Right hindlimb (tissue), 1 donor: ENCODE measurements around the gene ZNF335.

Source experiments
- DNase-seq: peaks from one replicate; pipeline ENCODE4 v3.0.0-alpha.2; 2018

Gene ZNF335, protein sequence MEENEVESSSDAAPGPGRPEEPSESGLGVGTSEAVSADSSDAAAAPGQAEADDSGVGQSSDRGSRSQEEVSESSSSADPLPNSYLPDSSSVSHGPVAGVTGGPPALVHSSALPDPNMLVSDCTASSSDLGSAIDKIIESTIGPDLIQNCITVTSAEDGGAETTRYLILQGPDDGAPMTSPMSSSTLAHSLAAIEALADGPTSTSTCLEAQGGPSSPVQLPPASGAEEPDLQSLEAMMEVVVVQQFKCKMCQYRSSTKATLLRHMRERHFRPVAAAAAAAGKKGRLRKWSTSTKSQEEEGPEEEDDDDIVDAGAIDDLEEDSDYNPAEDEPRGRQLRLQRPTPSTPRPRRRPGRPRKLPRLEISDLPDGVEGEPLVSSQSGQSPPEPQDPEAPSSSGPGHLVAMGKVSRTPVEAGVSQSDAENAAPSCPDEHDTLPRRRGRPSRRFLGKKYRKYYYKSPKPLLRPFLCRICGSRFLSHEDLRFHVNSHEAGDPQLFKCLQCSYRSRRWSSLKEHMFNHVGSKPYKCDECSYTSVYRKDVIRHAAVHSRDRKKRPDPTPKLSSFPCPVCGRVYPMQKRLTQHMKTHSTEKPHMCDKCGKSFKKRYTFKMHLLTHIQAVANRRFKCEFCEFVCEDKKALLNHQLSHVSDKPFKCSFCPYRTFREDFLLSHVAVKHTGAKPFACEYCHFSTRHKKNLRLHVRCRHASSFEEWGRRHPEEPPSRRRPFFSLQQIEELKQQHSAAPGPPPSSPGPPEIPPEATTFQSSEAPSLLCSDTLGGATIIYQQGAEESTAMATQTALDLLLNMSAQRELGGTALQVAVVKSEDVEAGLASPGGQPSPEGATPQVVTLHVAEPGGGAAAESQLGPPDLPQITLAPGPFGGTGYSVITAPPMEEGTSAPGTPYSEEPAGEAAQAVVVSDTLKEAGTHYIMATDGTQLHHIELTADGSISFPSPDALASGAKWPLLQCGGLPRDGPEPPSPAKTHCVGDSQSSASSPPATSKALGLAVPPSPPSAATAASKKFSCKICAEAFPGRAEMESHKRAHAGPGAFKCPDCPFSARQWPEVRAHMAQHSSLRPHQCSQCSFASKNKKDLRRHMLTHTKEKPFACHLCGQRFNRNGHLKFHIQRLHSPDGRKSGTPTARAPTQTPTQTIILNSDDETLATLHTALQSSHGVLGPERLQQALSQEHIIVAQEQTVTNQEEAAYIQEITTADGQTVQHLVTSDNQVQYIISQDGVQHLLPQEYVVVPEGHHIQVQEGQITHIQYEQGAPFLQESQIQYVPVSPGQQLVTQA (N-terminal part only)

DNA sequence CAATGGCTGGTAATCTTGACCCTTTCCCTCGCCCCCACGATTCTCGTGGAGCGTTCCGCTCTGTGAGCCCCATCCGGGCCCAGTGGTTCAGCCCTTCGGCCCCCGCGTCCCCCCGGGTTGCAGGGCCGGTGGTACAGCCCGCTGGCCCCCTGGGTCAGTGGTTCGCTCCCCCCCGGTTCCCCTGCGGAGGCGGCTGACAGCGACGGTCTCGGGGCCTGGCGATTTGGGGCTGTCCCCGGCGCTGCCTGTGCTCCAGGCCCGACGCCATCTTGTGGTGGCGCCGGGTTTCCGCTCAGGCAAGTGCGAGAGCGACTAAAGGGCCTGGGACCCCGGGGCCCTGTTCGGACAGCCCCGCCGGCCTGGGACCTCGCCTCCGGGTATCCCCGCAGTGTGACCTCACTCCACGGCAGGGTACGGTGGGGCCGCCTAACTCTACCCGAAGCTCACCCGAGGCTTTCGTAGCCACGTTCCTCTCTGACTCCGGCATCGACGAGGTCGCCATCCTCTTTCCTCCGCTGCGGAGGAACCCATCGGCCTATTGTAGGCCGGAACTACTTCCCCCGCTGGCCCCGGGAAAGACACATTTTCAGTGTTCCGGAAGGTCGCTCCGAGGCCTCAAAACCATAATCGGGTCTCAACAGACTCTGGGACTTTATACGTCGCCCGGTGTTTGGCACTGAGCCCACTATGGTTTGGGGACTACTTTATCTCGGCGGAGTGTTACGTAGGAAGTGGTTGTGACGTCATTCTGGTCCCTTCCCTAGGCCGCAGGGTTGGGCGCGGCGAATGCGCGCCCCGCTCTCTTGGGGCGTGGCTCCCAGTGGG is at the start of gene ZNF335:
Gene ZNF335 (minus strand): TSS at position 529 of the 825 bp plus-strand sequence. CDS start 793 bp downstream, outside the sequence.
- DNase-seq, result peak; percentile 97

DNA sequence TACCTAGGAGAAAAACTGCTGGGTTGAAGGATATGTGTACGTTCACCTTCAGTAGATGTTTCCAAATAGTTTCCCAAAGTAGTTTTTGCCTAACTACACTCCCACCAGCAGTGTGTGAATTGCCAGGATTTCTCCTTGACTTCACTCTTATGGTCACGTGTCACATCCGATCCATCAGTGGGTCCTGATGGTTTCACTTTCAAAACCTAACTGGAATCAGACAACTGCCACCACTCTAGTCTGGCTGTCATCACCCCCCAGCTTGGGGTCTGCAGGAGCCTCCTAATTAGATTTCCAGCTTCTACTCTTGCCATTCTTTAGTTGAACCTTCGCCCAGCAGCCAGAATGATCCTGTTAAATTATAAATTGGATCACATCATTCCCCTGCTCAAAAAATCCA is 48.6 kb upstream of the ZNF335 start:
- no peak for DNase-seq

DNA sequence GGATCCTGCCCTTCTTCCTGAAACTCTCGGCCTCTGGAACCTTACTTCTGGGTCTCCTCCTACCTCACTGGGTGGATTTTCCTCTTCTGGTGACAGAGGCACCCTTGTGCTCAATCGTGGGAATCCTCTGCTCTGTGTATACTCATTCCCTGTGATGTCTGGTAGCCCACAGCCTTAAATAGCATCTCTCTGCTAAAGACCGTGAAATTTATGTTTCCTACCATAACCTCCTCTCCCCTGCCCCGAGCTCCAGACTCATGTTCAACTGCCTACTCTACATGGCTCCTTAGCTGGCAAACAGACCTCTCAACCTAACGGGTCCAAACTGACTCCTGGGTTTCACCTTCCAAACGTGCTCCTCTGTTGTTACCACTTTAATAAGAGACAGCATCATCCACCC is 46.6 kb upstream of the ZNF335 start:
- DNase-seq, result no peak

DNA sequence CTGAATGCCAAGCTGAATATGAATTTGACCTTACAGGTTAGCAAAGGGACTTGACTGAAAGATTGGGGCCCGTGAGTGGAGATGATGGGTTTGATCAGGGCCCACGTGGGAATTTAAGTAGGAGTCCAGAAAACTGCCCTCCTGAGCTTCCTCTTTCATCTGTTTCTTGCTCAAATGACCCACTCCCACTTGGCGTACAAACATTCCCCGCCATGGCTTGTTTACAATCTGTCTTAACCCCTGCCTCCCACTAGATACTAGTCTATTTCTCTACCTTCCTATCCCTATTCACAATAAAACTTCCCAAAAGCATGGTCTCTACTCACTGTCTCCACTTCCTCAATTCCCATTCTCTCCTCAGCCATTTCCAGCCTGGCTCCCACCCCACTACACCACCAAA is 46.1 kb upstream of the ZNF335 start:
- DNase-seq, result no peak

DNA sequence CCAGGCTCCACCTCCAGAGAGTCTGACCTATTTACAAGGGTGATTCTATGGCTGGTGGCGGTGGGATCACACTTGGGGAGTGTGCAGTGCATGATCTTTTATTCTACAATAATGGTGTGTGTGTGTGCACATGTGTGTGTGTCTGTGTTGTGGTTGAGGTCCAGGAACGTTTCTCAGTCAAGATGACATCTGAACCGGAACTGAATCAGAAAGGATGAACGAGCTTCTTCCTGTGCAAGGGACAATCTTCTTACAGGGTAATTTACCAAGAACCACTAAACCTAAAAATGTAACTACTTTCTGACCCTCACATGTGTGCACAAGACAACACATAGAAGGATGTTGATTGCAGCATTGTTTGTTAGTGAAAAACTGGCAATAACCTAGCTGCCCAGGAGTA is 45.3 kb upstream of the ZNF335 start:
- DNase-seq, result no peak

DNA sequence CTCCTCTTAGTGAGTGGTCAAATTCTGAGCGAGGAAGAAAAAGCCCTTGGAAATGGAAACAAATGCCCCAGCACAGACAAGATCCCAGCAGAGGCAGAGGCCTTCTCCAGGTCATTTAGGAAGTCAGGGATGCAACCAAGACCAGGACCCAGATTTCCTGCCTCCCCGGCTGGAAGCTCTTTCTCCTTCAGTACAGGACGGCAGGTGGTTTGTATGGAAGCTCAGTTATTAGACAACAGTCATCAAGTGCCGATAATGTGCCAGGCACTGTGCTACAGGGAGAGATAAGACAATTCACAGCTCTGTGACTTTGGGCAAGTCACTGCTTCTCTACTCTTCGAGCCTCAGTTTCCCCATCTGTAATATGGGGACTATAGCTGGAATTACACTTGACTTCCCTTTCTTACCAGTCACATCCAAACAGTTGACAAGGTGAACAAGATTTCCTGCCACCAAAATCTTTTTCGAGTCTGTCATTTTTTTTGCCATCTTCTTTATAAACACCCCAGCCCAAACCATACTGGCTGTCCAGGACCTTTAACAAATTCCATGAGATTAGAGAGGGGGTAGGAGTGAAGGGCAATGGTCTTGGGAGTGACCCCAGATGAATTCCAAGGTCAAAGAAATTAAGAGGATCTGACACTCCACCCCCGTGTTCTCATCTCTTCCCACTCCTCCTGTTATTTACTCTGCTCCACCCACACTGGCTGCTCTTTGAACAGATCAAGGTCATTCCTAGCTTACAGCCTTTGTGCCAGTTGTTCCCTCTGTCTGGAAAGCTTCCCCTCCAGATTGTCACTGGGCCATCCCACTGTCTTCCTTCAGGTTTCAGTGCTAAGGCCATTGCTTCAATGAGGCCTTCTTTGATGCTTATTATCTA is 42.8 kb upstream of the ZNF335 start:
- DNase-seq, result no peak

DNA sequence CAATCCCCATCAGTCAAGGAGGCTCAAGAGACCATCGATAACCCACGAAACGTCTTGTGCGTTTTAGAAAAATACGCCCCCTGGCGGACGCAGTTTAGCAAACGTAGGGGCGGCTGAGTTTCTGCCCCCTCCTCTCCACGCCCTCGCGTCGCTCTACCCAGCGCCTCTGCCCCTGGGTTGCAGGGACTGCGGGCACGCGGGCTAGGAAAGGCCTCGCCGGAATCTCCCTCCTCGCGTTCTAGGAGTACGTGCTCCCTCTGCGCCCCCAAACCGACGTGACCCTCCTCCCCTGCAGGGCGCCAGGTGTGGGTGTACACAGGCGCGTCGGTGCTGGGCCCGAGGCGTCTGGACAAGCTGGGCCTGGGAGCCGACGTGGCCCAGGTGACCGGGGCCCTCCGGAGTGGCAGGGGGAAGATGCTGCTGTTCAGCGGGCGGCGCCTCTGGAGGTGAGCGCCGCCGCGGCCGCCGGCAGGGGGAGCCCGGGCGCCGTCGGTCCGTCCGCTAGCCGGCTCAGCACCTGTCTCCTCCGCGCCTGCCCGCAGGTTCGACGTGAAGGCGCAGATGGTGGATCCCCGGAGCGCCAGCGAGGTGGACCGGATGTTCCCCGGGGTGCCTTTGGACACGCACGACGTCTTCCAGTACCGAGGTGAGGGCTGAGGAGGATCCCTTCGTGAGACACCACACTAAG is 42.0 kb upstream of the ZNF335 start:
- peak; percentile 45 for DNase-seq

DNA sequence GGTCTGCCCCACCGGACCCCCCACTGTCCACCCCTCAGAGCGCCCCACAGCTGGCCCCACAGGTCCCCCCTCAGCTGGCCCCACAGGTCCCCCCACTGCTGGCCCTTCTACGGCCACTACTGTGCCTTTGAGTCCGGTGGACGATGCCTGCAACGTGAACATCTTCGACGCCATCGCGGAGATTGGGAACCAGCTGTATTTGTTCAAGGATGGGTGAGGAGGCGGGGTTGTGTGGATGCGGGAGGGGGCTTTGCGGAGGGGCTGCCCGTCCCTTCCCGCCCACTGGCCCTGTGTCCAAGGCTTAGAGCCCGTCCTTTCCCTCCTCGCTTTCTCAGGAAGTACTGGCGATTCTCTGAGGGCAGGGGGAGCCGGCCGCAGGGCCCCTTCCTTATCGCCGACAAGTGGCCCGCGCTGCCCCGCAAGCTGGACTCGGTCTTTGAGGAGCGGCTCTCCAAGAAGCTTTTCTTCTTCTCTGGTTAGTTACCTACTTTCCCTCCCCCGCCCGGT is 41.4 kb upstream of the ZNF335 start:
- no peak for DNase-seq

DNA sequence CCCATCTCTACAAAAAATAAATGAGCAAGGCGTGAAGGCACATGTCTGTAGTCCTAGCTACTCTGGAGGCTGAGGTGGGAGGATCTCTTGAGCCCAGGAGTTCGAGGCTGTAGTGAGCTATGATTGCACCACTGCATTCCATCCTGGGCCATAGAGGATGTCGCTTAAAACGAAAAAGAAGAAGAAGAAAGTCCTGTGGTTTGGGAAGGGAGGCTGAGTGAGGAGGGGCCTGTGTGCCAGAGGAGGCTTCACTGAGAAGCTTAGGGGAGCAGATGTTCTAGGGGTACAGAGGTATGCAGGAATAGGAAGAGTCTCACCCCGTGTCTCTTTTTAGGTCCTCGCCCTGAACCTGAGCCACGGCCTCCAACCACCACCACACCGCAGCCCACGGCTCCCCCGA is 40.9 kb upstream of the ZNF335 start:
- no peak for DNase-seq

DNA sequence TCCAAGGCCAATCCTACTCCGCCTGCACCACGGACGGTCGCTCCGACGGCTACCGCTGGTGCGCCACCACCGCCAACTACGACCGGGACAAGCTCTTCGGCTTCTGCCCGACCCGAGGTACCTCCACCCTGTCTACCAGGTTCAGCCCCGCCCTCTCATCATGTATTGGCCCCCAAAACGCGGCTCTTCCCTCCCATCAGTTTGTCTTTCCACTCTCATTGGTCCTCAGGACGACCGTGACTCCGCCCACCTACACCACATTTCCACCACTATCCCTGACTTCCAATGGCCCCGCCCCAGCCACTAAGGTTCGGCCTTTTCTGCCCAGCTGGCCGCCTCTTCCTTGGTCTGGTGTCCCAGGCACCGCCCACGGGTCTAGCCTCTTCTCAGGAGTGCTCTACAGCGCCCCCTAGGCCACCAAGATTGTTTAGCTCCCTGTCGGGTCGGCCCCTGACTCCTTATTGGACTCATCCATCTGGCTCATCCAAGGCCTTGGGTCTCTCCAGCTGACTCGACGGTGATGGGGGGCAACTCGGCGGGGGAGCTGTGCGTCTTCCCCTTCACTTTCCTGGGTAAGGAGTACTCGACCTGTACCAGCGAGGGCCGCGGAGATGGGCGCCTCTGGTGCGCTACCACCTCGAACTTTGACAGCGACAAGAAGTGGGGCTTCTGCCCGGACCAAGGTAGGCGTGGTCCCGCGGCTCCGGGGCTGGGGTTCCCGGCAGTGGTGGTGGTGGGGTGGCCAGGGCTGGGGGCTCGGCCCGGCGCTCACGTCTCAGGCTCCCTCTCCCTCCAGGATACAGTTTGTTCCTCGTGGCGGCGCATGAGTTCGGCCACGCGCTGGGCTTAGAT is 39.9 kb upstream of the ZNF335 start:
- no peak for DNase-seq

DNA sequence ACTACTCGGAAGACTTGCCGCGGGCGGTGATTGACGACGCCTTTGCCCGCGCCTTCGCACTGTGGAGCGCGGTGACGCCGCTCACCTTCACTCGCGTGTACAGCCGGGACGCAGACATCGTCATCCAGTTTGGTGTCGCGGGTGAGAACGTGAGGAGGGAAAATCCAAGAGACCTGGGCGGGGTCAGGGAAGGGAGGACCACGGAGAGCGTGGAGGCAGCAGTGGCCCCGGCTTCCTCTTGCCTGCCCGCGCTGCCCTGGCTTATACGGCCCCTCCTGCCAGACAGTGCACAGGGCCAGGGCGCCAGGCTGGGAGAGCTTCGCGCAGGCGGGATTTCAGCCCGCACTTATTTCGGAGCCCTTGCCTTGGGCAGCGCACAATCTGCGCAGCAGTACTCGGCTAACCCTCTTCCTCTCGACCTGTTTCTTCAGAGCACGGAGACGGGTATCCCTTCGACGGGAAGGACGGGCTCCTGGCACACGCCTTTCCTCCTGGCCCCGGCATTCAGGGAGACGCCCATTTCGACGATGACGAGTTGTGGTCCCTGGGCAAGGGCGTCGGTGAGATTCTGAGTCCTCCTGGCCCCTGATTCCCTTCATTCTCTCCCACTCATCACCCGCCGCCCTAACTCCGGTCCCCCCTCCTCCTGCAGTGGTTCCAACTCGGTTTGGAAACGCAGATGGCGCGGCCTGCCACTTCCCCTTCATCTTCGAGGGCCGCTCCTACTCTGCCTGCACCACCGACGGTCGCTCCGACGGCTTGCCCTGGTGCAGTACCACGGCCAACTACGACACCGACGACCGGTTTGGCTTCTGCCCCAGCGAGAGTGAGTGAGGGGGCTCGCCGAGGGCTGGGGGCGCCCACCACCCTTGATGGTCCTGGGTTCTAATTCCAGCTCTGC is 38.7 kb upstream of the ZNF335 start:
- no peak for DNase-seq

DNA sequence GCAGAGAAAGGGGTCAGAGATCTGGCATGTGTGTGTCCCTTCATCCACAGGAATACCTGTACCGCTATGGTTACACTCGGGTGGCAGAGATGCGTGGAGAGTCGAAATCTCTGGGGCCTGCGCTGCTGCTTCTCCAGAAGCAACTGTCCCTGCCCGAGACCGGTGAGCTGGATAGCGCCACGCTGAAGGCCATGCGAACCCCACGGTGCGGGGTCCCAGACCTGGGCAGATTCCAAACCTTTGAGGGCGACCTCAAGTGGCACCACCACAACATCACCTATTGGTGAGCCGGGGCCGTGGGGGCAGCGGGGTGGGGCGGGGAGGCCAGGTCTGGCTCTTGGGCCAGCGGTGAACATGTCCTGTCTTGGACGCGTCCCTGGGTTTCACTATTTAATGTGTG is 37.8 kb upstream of the ZNF335 start:
- DNase-seq, result no peak

DNA sequence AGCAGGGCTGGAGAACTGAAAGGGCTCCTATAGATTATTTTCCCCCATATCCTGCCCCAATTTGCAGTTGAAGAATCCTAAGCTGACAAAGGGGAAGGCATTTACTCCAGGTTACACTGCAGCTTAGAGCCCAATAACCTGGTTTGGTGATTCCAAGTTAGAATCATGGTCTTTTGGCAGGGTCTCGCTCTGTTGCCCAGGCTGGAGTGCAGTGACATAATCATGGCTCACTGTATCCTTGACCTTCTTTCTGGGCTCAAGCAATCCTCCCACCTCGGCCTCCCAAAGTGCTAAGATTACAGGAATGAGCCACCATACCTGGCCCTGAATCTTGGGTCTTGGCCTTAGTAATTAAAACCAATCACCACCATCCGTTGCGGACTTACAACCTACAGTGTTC is 35.7 kb upstream of the ZNF335 start:
- no peak for DNase-seq

DNA sequence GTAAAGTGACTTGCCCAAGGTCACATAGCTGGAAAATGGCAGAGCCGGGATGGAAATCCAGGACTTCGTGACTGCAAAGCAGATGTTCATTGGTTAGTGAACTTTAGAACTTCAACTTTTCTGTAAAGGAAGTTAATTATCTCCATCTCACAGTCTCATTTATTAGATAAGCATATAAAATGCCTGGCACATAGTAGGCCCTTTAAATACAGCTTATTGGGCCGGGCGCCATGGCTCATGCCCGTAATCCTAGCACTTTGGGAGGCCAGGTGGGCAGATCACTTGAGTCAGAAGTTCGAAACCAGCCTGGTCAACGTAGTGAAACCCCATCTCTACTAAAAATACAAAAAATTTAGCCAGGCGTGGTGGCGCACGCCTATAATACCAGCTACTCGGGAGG is 35.0 kb upstream of the ZNF335 start:
- no peak for DNase-seq

DNA sequence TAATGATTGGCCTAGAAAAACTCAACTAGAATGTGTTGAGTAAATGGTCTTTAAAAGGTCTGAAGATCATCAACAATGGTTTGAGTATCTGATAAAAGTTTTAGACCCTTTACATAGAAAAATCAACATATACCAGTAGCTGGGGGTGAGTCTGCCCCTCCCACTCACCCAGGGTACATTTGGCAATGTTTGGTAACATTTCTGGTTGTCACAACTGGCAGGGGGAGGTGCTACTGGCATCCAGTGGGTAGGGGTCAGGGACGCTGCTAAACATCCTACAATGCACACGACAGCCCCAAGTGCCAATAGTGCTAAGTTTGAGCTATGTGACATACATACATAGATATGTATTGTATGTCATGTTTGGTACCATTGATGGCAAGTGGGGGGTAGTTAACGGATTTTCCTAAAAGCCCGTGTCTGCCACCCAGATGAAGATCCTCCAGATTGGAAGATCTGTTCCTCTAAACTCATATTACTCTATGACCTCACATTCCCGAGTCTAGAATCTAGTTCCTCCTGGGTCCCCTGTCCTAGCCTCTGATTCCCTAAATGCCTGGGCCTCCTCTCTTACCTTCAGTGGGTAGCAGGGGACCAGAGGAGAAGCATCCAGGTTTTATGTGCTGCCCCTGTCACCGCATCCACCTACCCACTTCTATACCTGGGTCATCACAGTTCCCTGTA is 34.2 kb upstream of the ZNF335 start:
- DNase-seq, result no peak

DNA sequence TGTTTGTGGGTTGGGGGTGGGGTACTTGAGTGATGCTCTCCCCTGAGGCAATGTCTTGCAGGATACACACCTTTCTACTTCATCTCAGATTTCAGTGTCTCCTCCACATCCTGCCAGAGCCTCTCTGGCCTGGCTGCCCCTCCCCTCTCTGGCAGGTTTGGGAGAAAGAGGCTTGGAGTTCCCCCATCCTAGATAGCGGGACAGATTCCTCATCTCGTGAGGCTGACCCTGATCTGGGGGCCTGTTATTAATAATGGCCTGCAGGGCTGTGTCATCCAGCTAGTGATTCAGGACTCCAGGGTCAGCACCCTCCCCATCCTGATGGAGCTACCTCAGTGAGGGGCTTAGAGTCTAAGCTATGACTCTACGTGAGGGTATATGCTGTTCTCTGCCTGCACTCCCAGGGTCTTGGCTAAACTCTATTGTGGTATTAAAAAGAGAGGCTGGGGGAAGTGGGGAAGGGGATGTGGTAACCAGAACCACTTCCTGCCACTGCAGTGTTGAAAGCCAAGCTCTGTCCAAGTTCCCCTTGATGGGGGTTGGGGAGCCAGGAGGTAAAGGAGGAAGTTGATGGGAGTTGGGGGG is 33.0 kb upstream of the ZNF335 start:
- no peak for DNase-seq

DNA sequence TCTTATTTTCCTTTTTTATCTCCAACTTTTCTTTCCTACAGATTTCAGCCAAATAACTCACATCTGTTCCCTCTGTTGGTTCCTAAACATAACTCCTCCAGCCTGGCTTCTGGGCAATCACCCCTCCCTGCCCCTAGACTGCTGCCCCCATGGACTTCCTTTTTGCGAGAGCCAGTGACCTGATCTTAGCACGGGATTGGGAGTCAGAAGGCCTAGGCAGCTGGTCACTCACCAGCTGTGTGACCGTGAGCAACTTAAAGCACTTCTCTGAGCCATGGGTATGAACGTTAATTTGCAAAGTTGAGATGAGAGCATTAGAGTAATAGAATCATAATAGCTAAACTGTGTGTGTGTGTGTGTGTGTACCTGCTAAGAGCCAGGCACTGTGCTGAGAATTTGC is 32.2 kb upstream of the ZNF335 start:
- DNase-seq, result no peak
